OCI-LY1 (cell line): ENCODE data around the gene MZF1.
"Not testable (repeated sequence)": the region's sequence is repeated elsewhere in the genome, so short reads cannot be mapped to it uniquely, and the experiment has no call there.

Experiments used
- H2AFZ ChIP-seq: fragments of 200-600 bp; sonication (generic), shearing (Covaris generic); 2 replicates; pipeline ENCODE4 v1.6.0; 2014; ENCODE audit warnings: antibody characterized with exemption, mild to moderate bottlenecking, low read length
- H3F3A ChIP-seq: fragments of 200-600 bp; sonication (generic), shearing (Covaris generic); 2 replicates; pipeline ENCODE4 v1.6.0; 2014; ENCODE audit warnings: mild to moderate bottlenecking, antibody characterized with exemption, low read length, moderate library complexity; ENCODE audit not compliant: insufficient read depth
- H3K27ac ChIP-seq: fragments of 200-600 bp; sonication (generic); 2 replicates; pipeline ENCODE4 v1.5.1; 2014; ENCODE audit warnings: low read length, mixed run types, mild to moderate bottlenecking, low read depth; ENCODE audit not compliant: poor library complexity, severe bottlenecking
- H3K27me3 ChIP-seq: fragments of 200-600 bp; sonication (generic); 2 replicates; pipeline ENCODE4 v1.6.0; 2014; ENCODE audit warnings: antibody characterized with exemption, mild to moderate bottlenecking, low read length, moderate library complexity; ENCODE audit not compliant: insufficient read depth
- H3K36me3 ChIP-seq: fragments of 200-600 bp; sonication (generic); 2 replicates; pipeline ENCODE4 v1.6.1; 2014; ENCODE audit warnings: mild to moderate bottlenecking, antibody characterized with exemption, low read length, moderate library complexity, mixed read lengths; ENCODE audit not compliant: insufficient read depth
- H3K4me1 ChIP-seq: fragments of 200-600 bp; sonication (generic); 2 replicates; pipeline ENCODE4 v1.5.1; 2014; ENCODE audit warnings: mild to moderate bottlenecking, low read length, moderate library complexity; ENCODE audit not compliant: insufficient read depth, severe bottlenecking
- H3K4me2 ChIP-seq: fragments of 200-600 bp; sonication (generic), shearing (Covaris generic); 2 replicates; pipeline ENCODE4 v1.6.1; 2014; ENCODE audit warnings: low read length
- H3K4me3 ChIP-seq: fragments of 200-600 bp; sonication (generic); 2 replicates; pipeline ENCODE4 v1.5.1; 2014; ENCODE audit warnings: low read length, low read depth, mild to moderate bottlenecking, mixed read lengths; ENCODE audit not compliant: poor library complexity, severe bottlenecking
- H3K79me2 ChIP-seq: fragments of 200-600 bp; shearing (Covaris generic); 2 replicates; pipeline ENCODE4 v1.6.1; 2016; ENCODE audit warnings: mixed run types, low read length, mixed read lengths; ENCODE audit not compliant: insufficient read depth
- H3K9ac ChIP-seq: fragments of 200-600 bp; sonication (generic), shearing (Covaris generic); 2 replicates; pipeline ENCODE4 v1.6.1; 2014; ENCODE audit warnings: mild to moderate bottlenecking, low read length, mixed read lengths
- H3K9me2 ChIP-seq: fragments of 200-600 bp; sonication (generic), shearing (Covaris generic); 2 replicates; pipeline ENCODE4 v1.6.1; 2014; ENCODE audit warnings: low read depth, mild to moderate bottlenecking, low read length, mixed read lengths
- H3K9me3 ChIP-seq: fragments of 200-600 bp; shearing (Covaris generic); 2 replicates; pipeline ENCODE4 v1.6.1; 2014; ENCODE audit warnings: low read length, mixed read lengths
- H4K20me1 ChIP-seq: fragments of 200-600 bp; sonication (generic), shearing (Covaris generic); 2 replicates; pipeline ENCODE4 v1.6.0; 2016; ENCODE audit warnings: mild to moderate bottlenecking, low read length; ENCODE audit not compliant: insufficient read depth
- EZH2 ChIP-seq: fragments of 200-600 bp; sonication (generic), shearing (Covaris generic); IDR thresholded peaks from 2 replicates; pipeline ENCODE4 v1.8.0; 2017; ENCODE audit warnings: borderline replicate concordance, mixed run types, mild to moderate bottlenecking, antibody characterized with exemption, low read length, moderate library complexity, mixed read lengths
- TF ChIP-seq, protein P1 (sequence below): fragments of 200-600 bp; sonication (generic), shearing (Covaris generic); IDR thresholded peaks from 2 replicates; pipeline ENCODE4 v1.5.1; 2017; ENCODE audit warnings: mild to moderate bottlenecking, antibody characterized with exemption, low read length, moderate library complexity, mixed read lengths

MZF1 gene

DNA sequence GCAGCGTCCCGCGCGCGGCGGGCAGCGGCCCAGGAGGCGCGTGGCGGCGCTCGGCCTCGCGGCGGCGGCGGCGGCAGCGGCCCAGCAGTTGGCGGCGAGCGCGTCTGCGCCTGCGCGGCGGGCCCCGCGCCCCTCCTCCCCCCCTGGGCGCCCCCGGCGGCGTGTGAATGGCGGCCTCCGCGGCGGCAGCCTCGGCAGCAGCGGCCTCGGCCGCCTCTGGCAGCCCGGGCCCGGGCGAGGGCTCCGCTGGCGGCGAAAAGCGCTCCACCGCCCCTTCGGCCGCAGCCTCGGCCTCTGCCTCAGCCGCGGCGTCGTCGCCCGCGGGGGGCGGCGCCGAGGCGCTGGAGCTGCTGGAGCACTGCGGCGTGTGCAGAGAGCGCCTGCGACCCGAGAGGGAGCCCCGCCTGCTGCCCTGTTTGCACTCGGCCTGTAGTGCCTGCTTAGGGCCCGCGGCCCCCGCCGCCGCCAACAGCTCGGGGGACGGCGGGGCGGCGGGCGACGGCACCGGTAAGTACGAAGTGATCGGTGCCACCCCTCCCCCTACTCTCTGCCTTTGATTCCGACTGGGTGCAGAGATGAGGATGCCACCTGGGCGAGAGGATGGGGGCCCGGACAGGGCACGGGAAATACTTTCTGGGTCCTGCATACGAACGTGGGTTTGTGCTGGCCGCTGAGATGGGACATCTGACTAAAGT is 28.4 kb downstream of the MZF1 start:
- Histone ChIP-seq H2AFZ (no peak overlapping the region), H3F3A (no peaks in the 10 kb centered on the region), H3K9me3 (no peaks in the 10 kb centered on the region), H3K9ac (peak overlapping the region; percentile 90), H3K4me2 (peak overlapping the region; percentile 94), H3K27me3 (no peaks in the 10 kb centered on the region), H3K9me2 (no peaks in the 10 kb centered on the region), H4K20me1 (no peaks in the 10 kb centered on the region), H3K4me1 (peaks cover 23% of the 10 kb centered on the region), H3K27ac (peak overlapping the region; percentile 41), H3K36me3 (peaks cover 50% of the 10 kb centered on the region), H3K4me3 (peak overlapping the region; percentile 89), H3K79me2 (peaks cover 29% of the 10 kb centered on the region)
- no peak for TF ChIP-seq EZH2
- TF ChIP-seq, protein P1, sequence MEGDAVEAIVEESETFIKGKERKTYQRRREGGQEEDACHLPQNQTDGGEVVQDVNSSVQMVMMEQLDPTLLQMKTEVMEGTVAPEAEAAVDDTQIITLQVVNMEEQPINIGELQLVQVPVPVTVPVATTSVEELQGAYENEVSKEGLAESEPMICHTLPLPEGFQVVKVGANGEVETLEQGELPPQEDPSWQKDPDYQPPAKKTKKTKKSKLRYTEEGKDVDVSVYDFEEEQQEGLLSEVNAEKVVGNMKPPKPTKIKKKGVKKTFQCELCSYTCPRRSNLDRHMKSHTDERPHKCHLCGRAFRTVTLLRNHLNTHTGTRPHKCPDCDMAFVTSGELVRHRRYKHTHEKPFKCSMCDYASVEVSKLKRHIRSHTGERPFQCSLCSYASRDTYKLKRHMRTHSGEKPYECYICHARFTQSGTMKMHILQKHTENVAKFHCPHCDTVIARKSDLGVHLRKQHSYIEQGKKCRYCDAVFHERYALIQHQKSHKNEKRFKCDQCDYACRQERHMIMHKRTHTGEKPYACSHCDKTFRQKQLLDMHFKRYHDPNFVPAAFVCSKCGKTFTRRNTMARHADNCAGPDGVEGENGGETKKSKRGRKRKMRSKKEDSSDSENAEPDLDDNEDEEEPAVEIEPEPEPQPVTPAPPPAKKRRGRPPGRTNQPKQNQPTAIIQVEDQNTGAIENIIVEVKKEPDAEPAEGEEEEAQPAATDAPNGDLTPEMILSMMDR = no peak

DNA sequence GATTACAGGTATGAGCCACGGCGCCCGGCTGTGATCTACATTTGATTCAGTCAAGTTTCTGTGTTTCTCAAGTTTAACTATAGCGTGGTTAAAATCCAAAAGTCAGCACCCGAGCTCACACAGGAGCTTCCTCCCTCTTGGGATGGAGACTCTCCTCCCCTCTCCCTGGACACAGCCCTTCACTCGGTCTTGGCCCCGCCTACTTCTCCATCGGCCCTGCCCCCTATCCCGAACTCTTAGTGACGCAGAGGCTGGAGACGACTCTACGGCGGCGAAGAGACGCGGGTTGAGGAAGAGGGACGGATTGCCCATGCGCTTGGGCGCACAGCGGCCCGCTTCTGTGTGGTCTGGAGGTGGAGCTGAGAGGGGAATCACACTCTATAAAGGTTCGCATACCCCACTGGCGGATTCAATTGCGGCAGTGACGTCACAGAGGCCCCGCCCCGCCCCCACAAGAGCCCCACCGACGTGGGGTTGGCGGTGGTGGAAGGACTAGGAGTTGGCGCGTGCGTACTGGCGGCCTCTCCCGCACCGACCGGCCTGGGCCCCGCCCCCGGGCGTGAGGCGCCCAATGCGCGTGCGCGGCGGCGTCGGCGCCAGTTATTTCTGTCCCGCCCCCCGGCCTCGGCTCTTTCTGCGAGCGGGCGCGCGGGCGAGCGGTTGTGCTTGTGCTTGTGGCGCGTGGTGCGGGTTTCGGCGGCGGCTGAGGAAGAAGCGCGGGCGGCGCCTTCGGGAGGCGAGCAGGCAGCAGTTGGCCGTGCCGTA is 29.1 kb downstream of the MZF1 start, which contains the start of gene TRIM28:
Gene TRIM28, plus strand, starts transcription at position 239 of the 765 bp plus-strand sequence. CDS start 694 bp downstream, outside the sequence.
- H3K27ac ChIP-seq = peak within 1 kb of the TSS; percentile 60
- H4K20me1 ChIP-seq = no peaks in the 10 kb centered on the region
- peaks cover 43% of the 10 kb centered on the region for H3K36me3 ChIP-seq
- no peaks in the 10 kb centered on the region for H3F3A ChIP-seq
- no peak within 1 kb of the TSS for H2AFZ ChIP-seq
- peak within 1 kb of the TSS; percentile 89 for H3K4me3 ChIP-seq
- no peaks in the 10 kb centered on the region for H3K9me2 ChIP-seq
- TF ChIP-seq, protein P1 = no peak
- TF ChIP-seq EZH2 = no peak
- H3K27me3 ChIP-seq = no peaks in the 10 kb centered on the region
- peaks cover 23% of the 10 kb centered on the region for H3K4me1 ChIP-seq
- no peaks in the 10 kb centered on the region for H3K9me3 ChIP-seq
- peak within 1 kb of the TSS; percentile 90 for H3K9ac ChIP-seq
- H3K4me2 ChIP-seq = peak within 1 kb of the TSS; percentile 94
- H3K79me2 ChIP-seq = peaks cover 29% of the 10 kb centered on the region

DNA sequence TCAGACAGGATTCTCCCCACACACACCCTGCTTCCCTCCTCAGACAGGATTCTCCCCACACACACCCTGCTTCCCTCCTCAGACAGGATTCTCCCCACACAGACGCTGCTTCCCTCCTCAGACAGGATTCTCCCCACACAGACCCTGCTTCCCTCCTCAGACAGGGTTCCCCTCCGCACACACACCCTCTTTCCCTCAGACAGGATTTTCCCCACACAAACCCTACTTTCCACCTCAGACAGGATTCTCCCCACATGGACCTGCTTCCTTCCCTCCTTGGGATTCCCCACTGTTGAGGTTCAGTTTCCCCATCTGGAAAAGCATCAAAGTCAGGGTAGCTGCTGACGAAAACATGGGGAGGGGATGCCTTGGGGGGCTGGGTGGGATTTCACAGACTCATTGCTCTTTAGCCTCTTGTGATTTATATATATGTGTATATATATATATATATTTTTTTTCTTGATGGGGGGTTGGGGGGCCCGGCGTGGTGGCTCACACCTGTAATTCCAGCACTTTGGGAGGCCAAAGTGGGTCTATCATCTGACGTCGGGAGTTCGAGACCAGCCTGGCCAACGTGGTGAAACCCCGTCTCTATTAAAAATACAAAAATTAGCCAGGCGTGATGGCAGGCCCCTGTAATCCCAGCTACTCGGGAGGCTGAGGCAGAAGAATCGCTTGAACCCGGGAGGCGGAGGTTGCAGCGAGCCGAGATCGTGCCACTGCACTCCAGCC is 30.3 kb downstream of the MZF1 start:
- not testable (repeated sequence) for H3F3A ChIP-seq, H3K27me3 ChIP-seq, H4K20me1 ChIP-seq, H3K9ac ChIP-seq, H3K9me3 ChIP-seq, H3K27ac ChIP-seq, H3K4me2 ChIP-seq, H3K9me2 ChIP-seq, H2AFZ ChIP-seq, H3K4me3 ChIP-seq
- Histone ChIP-seq H3K79me2 (peaks cover 29% of the 10 kb centered on the region), H3K4me1 (peaks cover 35% of the 10 kb centered on the region), H3K36me3 (peaks cover 31% of the 10 kb centered on the region)

DNA sequence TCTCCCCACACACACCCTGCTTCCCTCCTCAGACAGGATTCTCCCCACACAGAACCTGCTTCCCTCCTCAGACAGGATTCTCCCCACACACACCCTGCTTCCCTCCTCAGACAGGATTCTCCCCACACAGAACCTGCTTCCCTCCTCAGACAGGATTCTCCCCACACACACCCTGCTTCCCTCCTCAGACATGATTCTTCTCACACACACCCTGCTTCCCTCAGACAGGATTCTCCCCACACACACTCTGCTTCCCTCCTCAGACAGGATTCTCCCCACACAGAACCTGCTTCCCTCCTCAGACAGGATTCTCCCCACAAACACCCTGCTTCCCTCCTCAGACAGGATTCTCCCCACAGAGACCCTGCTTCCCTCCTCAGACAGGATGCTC is 34.0 kb downstream of the MZF1 start:
- H3K27ac ChIP-seq, H3K36me3 ChIP-seq, H3K9me3 ChIP-seq, H3K9me2 ChIP-seq, H3F3A ChIP-seq, H3K79me2 ChIP-seq, H4K20me1 ChIP-seq, H2AFZ ChIP-seq, H3K27me3 ChIP-seq: not testable (repeated sequence)
- Histone ChIP-seq H3K4me2 (peak overlapping the region; percentile 79; the same call in 1 of the 2 replicates), H3K9ac (peak overlapping the region; percentile 55; the same call in 1 of the 2 replicates), H3K4me3 (peak overlapping the region; percentile 57), H3K4me1 (peaks cover 20% of the 10 kb centered on the region)
